Right ventricle myocardium superior (tissue), 1 donor: Measurements from ENCODE around the gene CALM3. TPM values are rescaled to one million over a fixed set of nuclear protein-coding genes. Genes with fewer than 3 reads are reported as not detected.
A peak's percentile ranks its signal among the peaks of the same experiment; 100 is the strongest.
"Not testable (repeated sequence)": the region's sequence is repeated elsewhere in the genome, so short reads cannot be mapped to it uniquely, and the experiment has no call there.

Source experiments
- ATAC-seq: fragments of 200-7000 bp; cut with Tn5 transposase; one replicate; pipeline ENCODE4 v1.9.1; 2020; ENCODE audit warnings: mild to moderate bottlenecking; ENCODE audit not compliant: poor library complexity
- DNase-seq: peaks from one replicate; pipeline ENCODE4 v3.0.0-alpha.2; 2020
- intact Hi-C: fragments of 100-400 bp; cut with DNase I; formaldehyde crosslinking; loops from one replicate; pipeline ENCODE4 v1.11.2; 2022
- total RNA-seq: library from RNA; stranded (reverse); fragmentation: NEBNext Ultra II Directional; extraction: Animal tissue kit (Norgen Biotek cat#: 25700); gene quantifications from one replicate; pipeline ENCODE4 v1.2.1, GENCODE V29; 2021
- donor health status: DM: no; HTN: yes; CAD: no; lungs with severe emphysema.

Gene CALM3
- total RNA-seq, 1 donor from 2014 or later = 326 TPM

GRCh38 chr19:46628970-46629369, 27.8 kb downstream of the CALM3 start:
- intact Hi-C loops, DNase-seq, ATAC-seq: not testable (repeated sequence)

- DNase-seq = peak; percentile 66
- ATAC-seq = peak; percentile 11
- intact Hi-C loops = no loop called here
These were observed 28.5 kb downstream of the CALM3 start for GRCh38 chr19:46629546-46630025.

- intact Hi-C loops = no loop called here
- DNase-seq = no peak
- no peak for ATAC-seq
These were observed 29.6 kb downstream of the CALM3 start for GRCh38 chr19:46630586-46631205.

GRCh38 chr19:46631481-46631880, 30.4 kb downstream of the CALM3 start:
- DNase-seq (no peak), ATAC-seq (no peak)
- intact Hi-C loops = no loop called here

GRCh38 chr19:46633130-46633529, 32.0 kb downstream of the CALM3 start:
- intact Hi-C loops = no loop called here
- ATAC-seq (no peak), DNase-seq (no peak)

GRCh38 chr19:46634045-46634655, 33.0 kb downstream of the CALM3 start:
- intact Hi-C loops = no loop called here
- peak; percentile 41 for ATAC-seq

GRCh38 chr19:46634656-46635218, 33.6 kb downstream of the CALM3 start:
- DNase-seq = no peak
- no peak for ATAC-seq
- intact Hi-C loops = no loop called here

More at GRCh38 chr19:46634045-46634655, 33.0 kb downstream of the CALM3 start:
- peak; percentile 77 for DNase-seq

GRCh38 chr19:46635920-46636761, 35.0 kb downstream of the CALM3 start, which contains the start of gene GNG8:
Gene GNG8 (minus strand): TSS chr19:46636202. CDS start chr19:46634682, 1,520 bp downstream.
- ATAC-seq = no peak
- DNase-seq = no peak
- intact Hi-C loops = no loop called here

GRCh38 chr19:46637224-46637623, 36.1 kb downstream of the CALM3 start:
- no peak for DNase-seq
- intact Hi-C loops = no loop called here

GRCh38 chr19:46639358-46640182, 38.4 kb downstream of the CALM3 start:
- intact Hi-C loops = no loop called here
- DNase-seq (peak; percentile 75), ATAC-seq (peak; percentile 54)

More at GRCh38 chr19:46637224-46637623, 36.1 kb downstream of the CALM3 start:
- no peak for ATAC-seq

GRCh38 chr19:46640656-46641055, 39.5 kb downstream of the CALM3 start:
- intact Hi-C loops = no loop called here
- ATAC-seq = no peak
- no peak for DNase-seq

- DNase-seq = no peak
- intact Hi-C loops = no loop called here
- no peak for ATAC-seq
These were observed 43.6 kb downstream of the CALM3 start for GRCh38 chr19:46644720-46645119.

- ATAC-seq (no peak), DNase-seq (no peak)
- intact Hi-C loops = no loop called here
These were observed 45.3 kb downstream of the CALM3 start for GRCh38 chr19:46646402-46646801.

GRCh38 chr19:46648060-46648960, 47.2 kb downstream of the CALM3 start:
- no peak for DNase-seq
- intact Hi-C loops = no loop called here
- peak; percentile 34 for ATAC-seq

GRCh38 chr19:46648961-46649960, 48.1 kb downstream of the CALM3 start:
- no peak for ATAC-seq
- intact Hi-C loops = no loop called here

GRCh38 chr19:46650445-46650844, 49.3 kb downstream of the CALM3 start:
- intact Hi-C loops = no loop called here
- ATAC-seq = no peak
- no peak for DNase-seq

More at GRCh38 chr19:46648961-46649960, 48.1 kb downstream of the CALM3 start:
- DNase-seq = no peak
